ENCODE data around the gene CDH7.

DNA sequence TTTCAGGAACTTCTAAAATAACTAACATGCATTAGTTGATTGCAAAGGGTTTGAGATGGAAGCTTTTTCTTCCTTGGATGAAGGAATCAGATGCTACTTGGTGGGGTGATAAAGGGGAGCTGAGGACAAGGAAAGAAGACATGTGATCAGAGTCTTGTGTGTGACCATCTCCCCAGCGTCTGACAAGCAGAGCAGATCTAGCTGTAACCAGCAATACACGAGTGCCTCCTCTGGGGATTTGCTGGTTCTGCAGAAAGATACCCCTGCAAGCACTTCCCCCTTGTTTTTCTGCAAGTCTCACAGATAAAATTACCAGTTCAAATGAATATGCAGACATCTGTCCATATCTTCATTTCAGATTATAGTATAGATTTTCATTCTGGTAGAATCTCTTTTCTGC, 2.7 kb downstream of the CDH7 start:
- TF ChIP-seq, protein P1, sequence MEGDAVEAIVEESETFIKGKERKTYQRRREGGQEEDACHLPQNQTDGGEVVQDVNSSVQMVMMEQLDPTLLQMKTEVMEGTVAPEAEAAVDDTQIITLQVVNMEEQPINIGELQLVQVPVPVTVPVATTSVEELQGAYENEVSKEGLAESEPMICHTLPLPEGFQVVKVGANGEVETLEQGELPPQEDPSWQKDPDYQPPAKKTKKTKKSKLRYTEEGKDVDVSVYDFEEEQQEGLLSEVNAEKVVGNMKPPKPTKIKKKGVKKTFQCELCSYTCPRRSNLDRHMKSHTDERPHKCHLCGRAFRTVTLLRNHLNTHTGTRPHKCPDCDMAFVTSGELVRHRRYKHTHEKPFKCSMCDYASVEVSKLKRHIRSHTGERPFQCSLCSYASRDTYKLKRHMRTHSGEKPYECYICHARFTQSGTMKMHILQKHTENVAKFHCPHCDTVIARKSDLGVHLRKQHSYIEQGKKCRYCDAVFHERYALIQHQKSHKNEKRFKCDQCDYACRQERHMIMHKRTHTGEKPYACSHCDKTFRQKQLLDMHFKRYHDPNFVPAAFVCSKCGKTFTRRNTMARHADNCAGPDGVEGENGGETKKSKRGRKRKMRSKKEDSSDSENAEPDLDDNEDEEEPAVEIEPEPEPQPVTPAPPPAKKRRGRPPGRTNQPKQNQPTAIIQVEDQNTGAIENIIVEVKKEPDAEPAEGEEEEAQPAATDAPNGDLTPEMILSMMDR (IDR thresholded peaks at IDR 0.05): peak; percentile 49
- TF ChIP-seq POLR2AphosphoS5 (IDR thresholded peaks at IDR 0.05; ENCODE audit: low read depth, low read length) (no peak), SIN3A (IDR thresholded peaks at IDR 0.05; ENCODE audit: borderline replicate concordance, insufficient read depth, low read depth, low read length) (no peak), TCF7L2 (IDR thresholded peaks at IDR 0.05; ENCODE audit: low read depth, low read length) (no peak)
- TF ChIP-seq, protein P2, sequence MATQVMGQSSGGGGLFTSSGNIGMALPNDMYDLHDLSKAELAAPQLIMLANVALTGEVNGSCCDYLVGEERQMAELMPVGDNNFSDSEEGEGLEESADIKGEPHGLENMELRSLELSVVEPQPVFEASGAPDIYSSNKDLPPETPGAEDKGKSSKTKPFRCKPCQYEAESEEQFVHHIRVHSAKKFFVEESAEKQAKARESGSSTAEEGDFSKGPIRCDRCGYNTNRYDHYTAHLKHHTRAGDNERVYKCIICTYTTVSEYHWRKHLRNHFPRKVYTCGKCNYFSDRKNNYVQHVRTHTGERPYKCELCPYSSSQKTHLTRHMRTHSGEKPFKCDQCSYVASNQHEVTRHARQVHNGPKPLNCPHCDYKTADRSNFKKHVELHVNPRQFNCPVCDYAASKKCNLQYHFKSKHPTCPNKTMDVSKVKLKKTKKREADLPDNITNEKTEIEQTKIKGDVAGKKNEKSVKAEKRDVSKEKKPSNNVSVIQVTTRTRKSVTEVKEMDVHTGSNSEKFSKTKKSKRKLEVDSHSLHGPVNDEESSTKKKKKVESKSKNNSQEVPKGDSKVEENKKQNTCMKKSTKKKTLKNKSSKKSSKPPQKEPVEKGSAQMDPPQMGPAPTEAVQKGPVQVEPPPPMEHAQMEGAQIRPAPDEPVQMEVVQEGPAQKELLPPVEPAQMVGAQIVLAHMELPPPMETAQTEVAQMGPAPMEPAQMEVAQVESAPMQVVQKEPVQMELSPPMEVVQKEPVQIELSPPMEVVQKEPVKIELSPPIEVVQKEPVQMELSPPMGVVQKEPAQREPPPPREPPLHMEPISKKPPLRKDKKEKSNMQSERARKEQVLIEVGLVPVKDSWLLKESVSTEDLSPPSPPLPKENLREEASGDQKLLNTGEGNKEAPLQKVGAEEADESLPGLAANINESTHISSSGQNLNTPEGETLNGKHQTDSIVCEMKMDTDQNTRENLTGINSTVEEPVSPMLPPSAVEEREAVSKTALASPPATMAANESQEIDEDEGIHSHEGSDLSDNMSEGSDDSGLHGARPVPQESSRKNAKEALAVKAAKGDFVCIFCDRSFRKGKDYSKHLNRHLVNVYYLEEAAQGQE (IDR thresholded peaks at IDR 0.05; ENCODE audit: insufficient read depth in 1 of 2, low read depth in 2 of 2, low read length in 1 of 2): no peak
